Measurements from ENCODE around the gene EPHB4. TPM values are rescaled to one million over a fixed set of nuclear protein-coding genes. Genes with fewer than 3 reads are reported as not detected.
"Not testable (repeated sequence)": the region's sequence is repeated elsewhere in the genome, so short reads cannot be mapped to it uniquely, and the experiment has no call there.

The EPHB4 gene
- total RNA-seq, 1 experiment from 2014 or later, result 49.0 TPM

DNA sequence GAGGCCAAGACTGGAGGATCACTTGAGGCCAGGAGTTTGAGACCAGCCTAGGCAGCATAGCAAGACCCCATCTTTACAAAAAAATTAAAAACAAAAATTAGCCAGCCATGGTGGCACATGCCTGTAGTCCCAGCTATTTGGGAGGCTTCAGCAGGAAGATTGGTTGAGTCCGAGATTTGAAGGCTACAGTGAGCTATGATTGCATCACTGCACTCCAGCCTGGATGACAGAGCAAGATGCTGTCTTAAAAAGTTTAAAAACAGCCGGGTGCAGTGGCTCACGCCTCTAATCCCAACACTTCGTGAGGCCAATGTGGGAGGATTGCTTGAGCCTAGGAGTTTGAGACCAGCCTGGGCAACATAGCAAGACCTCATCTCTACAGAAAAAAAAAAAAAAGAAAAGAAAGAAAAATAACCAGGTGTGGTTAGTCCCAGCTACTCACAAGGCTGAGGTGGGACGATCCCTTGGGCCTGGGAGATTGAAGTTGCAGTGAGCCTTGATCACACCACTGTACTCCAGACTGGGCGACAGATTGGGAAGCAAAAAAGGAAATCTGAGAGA is 49.2 kb downstream of the EPHB4 start:
- Histone ChIP-seq H3K27me3 (replicated peaks) (peaks cover 12% of the 10 kb centered on the region), H3K9me3 (replicated peaks) (no peaks in the 10 kb centered on the region), H3K36me3 (no peaks in the 10 kb centered on the region), H3K4me3 (no peak overlapping the region), H3K27ac (no peak overlapping the region), H3K4me1 (replicated peaks) (no peaks in the 10 kb centered on the region)
- DNase-seq (ENCODE audit: low read depth in 1 of 2, low spot score in 2 of 2), result no peak

DNA sequence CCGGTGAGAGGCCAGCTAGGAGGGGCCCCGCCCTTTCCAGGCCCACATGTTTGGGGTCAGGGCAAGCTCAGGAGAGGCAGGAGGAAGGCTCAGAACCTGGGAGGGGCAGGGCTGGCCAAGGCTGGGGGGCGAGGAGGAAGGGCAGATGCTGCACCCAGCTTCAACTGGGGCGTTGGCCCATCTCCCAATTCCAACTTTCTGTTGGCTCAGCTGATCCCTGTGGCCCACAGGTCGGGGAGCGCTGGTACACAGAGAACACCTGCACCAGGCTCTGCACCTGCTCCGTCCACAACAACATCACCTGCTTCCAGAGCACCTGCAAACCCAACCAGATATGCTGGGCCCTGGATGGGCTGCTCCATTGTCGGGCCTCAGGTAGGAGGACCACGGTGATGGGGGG is 53.8 kb downstream of the EPHB4 start:
- DNase-seq (ENCODE audit: low read depth in 1 of 2, low spot score in 2 of 2), result no peak
- Histone ChIP-seq H3K27me3 (replicated peaks) (peaks cover 6% of the 10 kb centered on the region; the same call in 1 of the 2 replicates), H3K4me1 (replicated peaks) (no peaks in the 10 kb centered on the region), H3K9me3 (replicated peaks) (no peaks in the 10 kb centered on the region), H3K27ac (no peak overlapping the region), H3K36me3 (no peaks in the 10 kb centered on the region), H3K4me3 (no peak overlapping the region)

DNA sequence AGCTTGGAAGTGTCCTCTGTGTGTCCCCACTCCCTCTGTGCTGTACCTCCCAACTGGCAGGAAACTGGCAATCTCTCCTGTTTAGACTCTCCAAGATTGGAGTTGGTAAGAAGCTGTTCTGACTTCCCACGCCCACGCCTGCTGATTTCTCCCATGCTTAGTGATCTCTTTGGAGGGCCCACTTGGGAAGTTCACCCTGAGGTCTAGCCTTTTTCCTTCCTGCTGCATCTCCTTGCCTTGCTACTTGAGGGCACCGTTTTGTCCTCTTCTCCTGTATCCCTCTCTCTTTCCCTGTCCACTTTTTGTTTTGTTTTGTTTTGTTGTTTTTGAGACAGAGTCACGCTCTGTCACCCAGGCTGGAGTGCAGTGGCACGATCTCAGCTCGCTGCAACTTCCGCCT is 58.5 kb downstream of the EPHB4 start:
- Histone ChIP-seq H3K9me3 (replicated peaks) (no peaks in the 10 kb centered on the region), H3K36me3 (no peaks in the 10 kb centered on the region), H3K27me3 (replicated peaks) (no peaks in the 10 kb centered on the region), H3K4me3 (no peak overlapping the region), H3K27ac (no peak overlapping the region), H3K4me1 (replicated peaks) (no peaks in the 10 kb centered on the region)
- no peak for DNase-seq (ENCODE audit: low read depth in 1 of 2, low spot score in 2 of 2)

DNA sequence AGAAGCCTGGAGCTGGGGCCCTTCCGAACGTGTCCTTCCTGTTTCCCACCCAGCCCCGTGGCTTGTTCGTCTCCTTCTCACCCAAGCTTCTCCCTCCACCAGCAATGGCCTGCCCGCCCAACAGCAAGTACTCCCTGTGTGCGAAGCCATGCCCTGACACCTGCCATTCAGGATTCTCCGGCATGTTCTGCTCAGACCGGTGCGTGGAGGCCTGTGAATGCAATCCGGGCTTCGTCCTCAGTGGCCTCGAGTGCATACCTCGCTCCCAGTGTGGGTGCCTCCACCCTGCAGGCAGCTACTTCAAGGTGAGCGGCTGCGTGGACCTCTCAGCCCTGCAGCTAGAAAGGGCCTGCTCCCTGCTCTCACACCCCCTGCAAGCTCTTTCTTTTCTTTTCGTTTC is 62.1 kb downstream of the EPHB4 start:
- Histone ChIP-seq H3K27me3 (replicated peaks) (0 out of 2 replicates have a peak, but pooled peaks cover 5% of the 10 kb centered on the region), H3K27ac (no peak overlapping the region), H3K4me3 (no peak overlapping the region), H3K36me3 (no peaks in the 10 kb centered on the region), H3K4me1 (replicated peaks) (no peaks in the 10 kb centered on the region), H3K9me3 (replicated peaks) (no peaks in the 10 kb centered on the region)
- DNase-seq (ENCODE audit: low read depth in 1 of 2, low spot score in 2 of 2), result no peak

DNA sequence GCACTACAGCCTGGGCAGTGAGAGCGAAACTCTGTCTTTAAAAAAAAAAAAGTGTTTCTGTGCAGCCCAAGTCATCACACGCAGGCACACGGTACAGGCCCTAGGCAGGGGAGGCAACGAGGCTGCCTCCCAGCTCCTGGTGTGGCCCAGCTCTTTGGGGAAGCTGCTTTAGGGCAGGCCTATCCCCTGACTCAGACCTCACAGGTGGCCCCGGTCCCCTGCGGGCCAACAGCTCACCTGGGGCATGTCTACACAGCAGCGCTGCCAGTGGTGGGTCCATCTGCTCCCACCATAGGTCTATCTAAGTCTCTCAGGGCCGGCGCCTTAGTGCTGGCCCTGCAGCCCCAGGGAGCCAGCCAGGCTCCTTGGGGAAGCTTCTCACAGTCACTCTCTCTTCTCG is 62.5 kb downstream of the EPHB4 start:
- H3K27ac ChIP-seq, result no peak overlapping the region
- no peak overlapping the region for H3K4me3 ChIP-seq
- DNase-seq (ENCODE audit: low read depth in 1 of 2, low spot score in 2 of 2), result no peak
- H3K36me3 ChIP-seq, result no peaks in the 10 kb centered on the region
- H3K4me1 ChIP-seq (replicated peaks), result no peaks in the 10 kb centered on the region
- no peaks in the 10 kb centered on the region for H3K9me3 ChIP-seq (replicated peaks)
- 0 out of 2 replicates have a peak, but pooled peaks cover 5% of the 10 kb centered on the region for H3K27me3 ChIP-seq (replicated peaks)

DNA sequence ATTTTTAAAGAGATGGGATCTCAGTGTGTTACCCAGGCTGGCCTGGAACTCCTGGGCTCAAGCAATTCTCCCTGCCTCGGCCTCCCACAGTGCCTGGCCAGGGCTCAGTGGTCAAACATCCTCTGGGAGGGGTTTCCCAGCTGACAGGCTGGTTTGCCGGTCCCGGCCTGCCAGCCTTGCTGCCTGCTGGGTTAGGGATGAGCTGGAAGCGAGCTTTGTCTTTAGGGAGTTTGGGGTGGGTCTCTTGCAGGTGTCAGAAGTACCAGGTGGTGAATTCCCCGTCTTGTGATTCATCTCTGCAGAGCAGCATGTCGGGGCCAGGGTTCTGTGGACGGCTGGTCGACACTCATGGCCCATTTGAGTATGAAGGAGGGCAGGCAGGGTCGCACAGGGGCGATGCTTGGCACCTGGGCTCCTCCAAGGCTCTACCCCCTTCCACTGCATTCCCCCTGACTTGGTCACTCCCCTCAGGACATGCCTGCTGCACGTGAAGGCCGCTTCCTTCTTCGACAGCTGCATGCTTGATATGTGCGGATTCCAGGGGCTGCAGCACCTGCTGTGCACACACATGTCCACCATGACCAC is 63.7 kb downstream of the EPHB4 start:
- Histone ChIP-seq H3K27ac (no peak overlapping the region), H3K4me3 (no peak overlapping the region), H3K27me3 (replicated peaks) (0 out of 2 replicates have a peak, but pooled peaks cover 5% of the 10 kb centered on the region), H3K9me3 (replicated peaks) (no peaks in the 10 kb centered on the region), H3K4me1 (replicated peaks) (no peaks in the 10 kb centered on the region), H3K36me3 (no peaks in the 10 kb centered on the region)
- no peak for DNase-seq (ENCODE audit: low read depth in 1 of 2, low spot score in 2 of 2)

DNA sequence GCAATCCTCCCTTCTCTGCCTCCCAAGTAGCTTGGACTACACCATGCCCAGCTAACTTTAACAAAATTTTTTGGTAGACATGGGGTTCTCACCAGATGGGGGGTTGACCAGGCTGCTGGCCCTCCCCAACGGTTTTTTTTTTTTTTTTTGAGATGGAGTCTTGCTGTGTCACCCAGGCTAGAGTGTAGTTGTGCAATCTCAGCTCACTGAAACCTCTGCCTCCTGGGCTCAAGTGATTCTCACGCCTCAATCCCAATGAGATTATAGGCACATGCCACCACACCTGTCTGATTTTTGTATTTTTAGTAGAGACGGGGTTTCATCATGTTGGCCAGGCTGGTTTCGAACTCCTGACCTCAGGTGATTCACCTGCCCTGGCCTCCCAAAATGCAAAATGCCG is 64.5 kb downstream of the EPHB4 start:
- not testable (repeated sequence) for H3K4me1 ChIP-seq (replicated peaks); H3K4me3 ChIP-seq; DNase-seq (ENCODE audit: low read depth in 1 of 2, low spot score in 2 of 2); H3K36me3 ChIP-seq; H3K27me3 ChIP-seq (replicated peaks); H3K27ac ChIP-seq; H3K9me3 ChIP-seq (replicated peaks)

DNA sequence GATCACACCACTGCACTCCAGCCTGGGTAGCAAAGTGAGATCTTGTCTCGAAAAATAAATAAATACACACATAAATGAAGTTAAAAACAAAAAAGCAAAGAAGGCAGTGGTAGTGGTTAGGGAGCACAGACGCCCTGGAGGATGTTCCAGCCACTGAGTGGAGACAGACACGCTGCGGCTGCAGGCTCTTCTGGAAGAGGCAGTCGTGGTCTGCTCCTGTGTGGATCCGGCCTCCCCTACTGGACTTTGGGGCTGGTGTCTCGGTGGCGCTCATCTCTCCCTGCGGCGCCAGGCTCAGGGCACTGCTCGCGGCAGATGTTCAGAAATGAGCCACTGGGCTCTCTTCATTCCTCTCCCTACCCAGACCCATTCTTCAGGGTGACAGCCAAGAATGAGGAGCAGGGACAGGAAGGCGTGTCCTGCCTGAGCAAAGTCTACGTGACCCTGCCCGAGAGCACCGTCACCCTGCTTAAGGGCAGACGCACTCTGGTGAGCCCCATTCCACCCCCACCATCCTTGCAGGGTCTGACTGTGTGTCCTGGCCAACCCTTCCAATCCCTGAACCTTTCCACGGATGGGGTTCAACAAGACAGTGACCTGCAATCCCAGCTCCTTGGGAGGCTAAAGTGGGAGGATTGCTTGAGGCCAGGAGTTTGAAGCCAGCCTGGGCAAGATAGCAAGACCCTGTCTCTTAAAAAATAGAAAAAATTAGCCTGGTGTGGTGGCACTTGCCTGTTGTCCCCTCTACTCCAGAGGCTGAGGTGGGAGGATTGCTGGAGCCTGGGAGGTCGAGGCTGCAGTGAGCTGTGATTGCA is 67.8 kb downstream of the EPHB4 start:
- Histone ChIP-seq H3K36me3 (no peaks in the 10 kb centered on the region), H3K4me3 (no peak overlapping the region), H3K27me3 (replicated peaks) (0 out of 2 replicates have a peak, but pooled peaks cover 5% of the 10 kb centered on the region), H3K4me1 (replicated peaks) (no peaks in the 10 kb centered on the region), H3K9me3 (replicated peaks) (no peaks in the 10 kb centered on the region), H3K27ac (no peak overlapping the region)
- no peak for DNase-seq (ENCODE audit: low read depth in 1 of 2, low spot score in 2 of 2)

DNA sequence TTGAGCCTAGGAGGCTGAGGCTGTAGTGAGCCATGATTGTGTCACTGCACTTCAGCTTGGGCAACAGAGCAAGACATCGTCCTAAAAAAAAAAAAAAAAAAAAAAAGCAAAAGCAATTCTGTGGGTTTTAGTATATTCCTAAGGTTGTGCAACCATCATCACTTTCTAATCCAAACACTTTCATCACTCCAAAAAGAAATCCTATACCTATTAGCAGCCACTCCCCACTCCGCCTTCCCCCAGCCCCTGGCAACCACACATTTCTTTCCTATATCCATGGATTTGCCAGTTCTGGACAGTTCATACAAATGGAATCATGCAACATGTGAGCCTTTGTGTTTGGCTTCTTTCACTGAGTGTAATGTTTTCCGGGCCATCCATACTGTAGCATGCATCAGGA is 73.6 kb downstream of the EPHB4 start:
- Histone ChIP-seq H3K27ac (no peak overlapping the region), H3K4me1 (replicated peaks) (no peaks in the 10 kb centered on the region), H3K27me3 (replicated peaks) (peaks cover 10% of the 10 kb centered on the region), H3K4me3 (no peak overlapping the region), H3K36me3 (no peaks in the 10 kb centered on the region), H3K9me3 (replicated peaks) (no peaks in the 10 kb centered on the region)
- DNase-seq (ENCODE audit: low read depth in 1 of 2, low spot score in 2 of 2), result no peak

DNA sequence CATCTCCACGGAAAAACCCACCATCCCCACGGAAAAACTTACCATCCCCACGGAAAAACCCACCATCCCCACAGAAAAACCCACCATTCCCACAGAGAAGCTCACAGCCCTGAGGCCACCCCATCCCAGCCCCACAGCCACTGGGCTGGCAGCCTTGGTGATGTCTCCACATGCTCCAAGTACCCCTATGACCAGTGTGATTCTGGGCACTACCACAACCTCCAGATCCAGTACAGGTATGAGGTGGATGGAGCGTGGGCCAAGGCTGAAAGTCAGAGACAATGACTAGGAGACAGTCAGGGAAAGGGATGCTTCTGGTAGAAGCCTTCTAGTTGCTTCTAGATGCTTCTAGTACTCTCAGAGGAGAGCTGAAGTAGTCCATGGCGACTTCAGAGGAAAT is 74.3 kb downstream of the EPHB4 start:
- H3K4me3 ChIP-seq, result no peak overlapping the region
- no peak overlapping the region for H3K27ac ChIP-seq
- peaks cover 10% of the 10 kb centered on the region for H3K27me3 ChIP-seq (replicated peaks)
- H3K4me1 ChIP-seq (replicated peaks), result no peaks in the 10 kb centered on the region
- DNase-seq (ENCODE audit: low read depth in 1 of 2, low spot score in 2 of 2), result no peak
- H3K9me3 ChIP-seq (replicated peaks), result no peaks in the 10 kb centered on the region
- no peaks in the 10 kb centered on the region for H3K36me3 ChIP-seq

Other genes with a start within 250 kb of the EPHB4 start
- 17.0 and 19.5 TPM in 2 replicates for gene LRCH4, start 241.4 kb downstream of the EPHB4 start, total RNA-seq (2014; rRNA removed; shearing (Covaris generic))
- 0.13 TPM in 1 of 2 replicates, not detected in the other for gene FBXO24, start 241.2 kb downstream of the EPHB4 start, total RNA-seq (2014; rRNA removed; shearing (Covaris generic))
- 73.1 and 75.6 TPM in 2 replicates for gene PCOLCE, start 225.2 kb downstream of the EPHB4 start, total RNA-seq (2014; rRNA removed; shearing (Covaris generic))
- gene MOSPD3, start 215.0 kb downstream of the EPHB4 start, total RNA-seq (2014; rRNA removed; shearing (Covaris generic)), result 10.9 and 11.0 TPM in 2 replicates
- not detected in 2 replicates for gene TFR2, start 186.0 kb downstream of the EPHB4 start, total RNA-seq (2014; rRNA removed; shearing (Covaris generic))
- not detected in 2 replicates for gene ACTL6B, start 171.1 kb downstream of the EPHB4 start, total RNA-seq (2014; rRNA removed; shearing (Covaris generic))
- 63.4 and 70.6 TPM in 2 replicates for gene GNB2, start 153.8 kb downstream of the EPHB4 start, total RNA-seq (2014; rRNA removed; shearing (Covaris generic))
- 9.9 and 15.5 TPM in 2 replicates for gene GIGYF1, start 133.3 kb downstream of the EPHB4 start, total RNA-seq (2014; rRNA removed; shearing (Covaris generic))
- 56.0 and 72.0 TPM in 2 replicates for gene POP7, start 121.4 kb downstream of the EPHB4 start, total RNA-seq (2014; rRNA removed; shearing (Covaris generic))
- gene EPO, start 107.1 kb downstream of the EPHB4 start, total RNA-seq (2014; rRNA removed; shearing (Covaris generic)), result not detected in 2 replicates
- gene ZAN, start 93.9 kb downstream of the EPHB4 start, total RNA-seq (2014; rRNA removed; shearing (Covaris generic)), result not detected in 2 replicates
- 15.2 and 17.8 TPM in 2 replicates for gene SLC12A9, start 25.2 kb upstream of the EPHB4 start, total RNA-seq (2014; rRNA removed; shearing (Covaris generic))
- gene TRIP6, start 39.9 kb upstream of the EPHB4 start, total RNA-seq (2014; rRNA removed; shearing (Covaris generic)), result 88.0 and 95.9 TPM in 2 replicates
- gene SRRT, start 47.6 kb upstream of the EPHB4 start, total RNA-seq (2014; rRNA removed; shearing (Covaris generic)), result 64.4 and 76.2 TPM in 2 replicates
- 3.1 and 3.7 TPM in 2 replicates for gene UFSP1, start 62.2 kb upstream of the EPHB4 start, total RNA-seq (2014; rRNA removed; shearing (Covaris generic))
- gene ACHE, start 68.4 kb upstream of the EPHB4 start, total RNA-seq (2014; rRNA removed; shearing (Covaris generic)), result 0.16 TPM in 1 of 2 replicates, not detected in the other
- not detected in 2 replicates for gene MUC3A, start 122.0 kb upstream of the EPHB4 start, total RNA-seq (2014; rRNA removed; shearing (Covaris generic))
- not detected in 2 replicates for gene MUC12, start 142.0 kb upstream of the EPHB4 start, total RNA-seq (2014; rRNA removed; shearing (Covaris generic))
- not detected in 2 replicates for gene MUC17, start 192.6 kb upstream of the EPHB4 start, total RNA-seq (2014; rRNA removed; shearing (Covaris generic))

All from SJSA1 (cell line).